Osteoblast (primary cell): ENCODE data around the gene COLGALT1. TPM values are rescaled to one million over a fixed set of nuclear protein-coding genes. Genes with fewer than 3 reads are reported as not detected.

Experiments
- DNase-seq: peaks from one replicate; pipeline ENCODE4 v3.0.0; 2011; ENCODE audit warnings: low spot score, mixed read lengths; ENCODE audit not compliant: insufficient read length; ENCODE audit errors: missing footprints
- H2AFZ ChIP-seq: 2 replicates; pipeline ENCODE4 v1.6.0; 2011; ENCODE audit warnings: mild to moderate bottlenecking, low read length
- H3K27ac ChIP-seq: 2 replicates; pipeline ENCODE4 v1.5.1; 2011; ENCODE audit warnings: mild to moderate bottlenecking, low read depth, low read length, moderate library complexity
- H3K27me3 ChIP-seq: 2 replicates; pipeline ENCODE4 v1.6.0; 2012; ENCODE audit warnings: mild to moderate bottlenecking, control low read depth, inconsistent platforms, low read length, moderate library complexity; ENCODE audit not compliant: insufficient read depth
- H3K36me3 ChIP-seq: 2 replicates; pipeline ENCODE4 v1.5.1; 2011; ENCODE audit warnings: mild to moderate bottlenecking, low read length, control low read depth, moderate library complexity; ENCODE audit not compliant: insufficient read depth
- H3K4me1 ChIP-seq: 2 replicates; pipeline ENCODE4 v1.5.1; 2011; ENCODE audit warnings: mild to moderate bottlenecking, low read length, control low read depth, moderate library complexity; ENCODE audit not compliant: insufficient read depth
- H3K4me2 ChIP-seq: 2 replicates; pipeline ENCODE4 v1.6.0; 2011; ENCODE audit warnings: mild to moderate bottlenecking, low read length; ENCODE audit not compliant: insufficient read depth
- H3K4me3 ChIP-seq: fragments of 200-600 bp; sonication (generic); 3 replicates; pipeline ENCODE4 v1.5.1; 2012; ENCODE audit warnings: mild to moderate bottlenecking, low read length, inconsistent platforms; ENCODE audit not compliant: insufficient read depth
- H3K79me2 ChIP-seq: 2 replicates; pipeline ENCODE4 v1.6.0; 2012; ENCODE audit warnings: mild to moderate bottlenecking, low read length, control low read depth, inconsistent platforms; ENCODE audit not compliant: insufficient read depth
- H3K9me3 ChIP-seq: 2 replicates; pipeline ENCODE4 v1.5.1; 2011; ENCODE audit warnings: low read depth, low read length, control low read depth
- H4K20me1 ChIP-seq: 2 replicates; pipeline ENCODE4 v1.6.0; 2012; ENCODE audit warnings: mild to moderate bottlenecking, low read length, control low read depth; ENCODE audit not compliant: insufficient read depth
- CTCF ChIP-seq: IDR thresholded peaks from 2 replicates; pipeline ENCODE4 v1.5.1; 2011; ENCODE audit warnings: mild to moderate bottlenecking, low read depth, low read length, moderate library complexity; ENCODE audit errors: extremely low read depth
- total RNA-seq: library from RNA; depleted of rRNA; stranded (reverse); fragments of >200 nt; gene quantifications from 2 replicates; pipeline ENCODE4 v1.2.3, GENCODE V29; 2012

COLGALT1 gene
- total RNA-seq, 1 donor: 108 TPM

- Histone ChIP-seq H2AFZ (no peak overlapping the region), H3K36me3 (no peaks in the 10 kb centered on the region), H3K27me3 (no peaks in the 10 kb centered on the region), H3K4me2 (no peak overlapping the region), H3K27ac (no peak overlapping the region), H3K4me1 (peaks cover 5% of the 10 kb centered on the region), H3K9me3 (no peaks in the 10 kb centered on the region), H3K4me3 (no peak overlapping the region), H3K79me2 (no peaks in the 10 kb centered on the region), H4K20me1 (no peaks in the 10 kb centered on the region)
- no peak for TF ChIP-seq CTCF
- no peak for DNase-seq
Measured at GRCh38 chr19:17534767-17535166, 20.7 kb upstream of the COLGALT1 start.

- H3K4me2 ChIP-seq: no peak overlapping the region
- no peaks in the 10 kb centered on the region for H3K79me2 ChIP-seq
- H3K27me3 ChIP-seq: no peaks in the 10 kb centered on the region
- no peak overlapping the region for H2AFZ ChIP-seq
- H3K36me3 ChIP-seq: no peaks in the 10 kb centered on the region
- H3K27ac ChIP-seq: no peak overlapping the region
- peaks cover 5% of the 10 kb centered on the region for H3K4me1 ChIP-seq
- H3K9me3 ChIP-seq: no peaks in the 10 kb centered on the region
- DNase-seq: no peak
- TF ChIP-seq CTCF: no peak
- H4K20me1 ChIP-seq: no peaks in the 10 kb centered on the region
- no peak overlapping the region for H3K4me3 ChIP-seq
Measured at GRCh38 chr19:17536955-17537354, 18.5 kb upstream of the COLGALT1 start.

DNA sequence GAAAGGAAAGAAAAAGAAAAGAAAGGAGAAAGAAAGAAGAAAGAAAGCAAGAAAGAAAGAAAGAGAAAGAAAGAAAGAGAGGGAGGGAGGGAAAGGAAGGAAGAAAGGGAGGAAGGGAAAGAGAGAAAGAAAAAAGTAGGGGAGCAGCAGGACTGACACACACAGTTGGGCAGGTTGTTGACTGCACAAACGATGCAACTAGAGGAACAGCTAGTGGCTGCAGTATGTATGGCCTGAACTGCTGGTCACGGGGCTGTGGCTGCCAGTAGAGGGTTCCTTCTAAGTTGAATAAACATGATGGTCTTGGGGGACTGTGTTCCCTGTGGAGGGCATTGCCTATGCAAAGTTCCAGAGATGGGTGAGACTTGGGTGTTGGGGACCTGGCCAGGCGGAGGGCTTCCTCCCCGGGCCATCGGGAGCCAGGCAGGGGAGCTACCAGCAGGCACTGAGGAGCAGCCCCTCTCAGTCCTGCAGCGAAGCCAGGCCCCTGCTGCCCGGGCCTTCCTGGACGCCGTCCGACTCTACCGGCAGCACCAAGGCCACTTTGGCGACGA lies 16.7 kb upstream of the COLGALT1 start:
- Histone ChIP-seq H3K36me3 (no peaks in the 10 kb centered on the region), H2AFZ (no peak overlapping the region), H3K79me2 (no peaks in the 10 kb centered on the region), H4K20me1 (no peaks in the 10 kb centered on the region), H3K4me2 (peak overlapping the region; percentile 81), H3K4me3 (peak overlapping the region; percentile 68), H3K27ac (no peak overlapping the region), H3K9me3 (no peaks in the 10 kb centered on the region), H3K27me3 (no peaks in the 10 kb centered on the region), H3K4me1 (peaks cover 5% of the 10 kb centered on the region)
- TF ChIP-seq CTCF: no peak
- DNase-seq: peak; percentile 90

DNA sequence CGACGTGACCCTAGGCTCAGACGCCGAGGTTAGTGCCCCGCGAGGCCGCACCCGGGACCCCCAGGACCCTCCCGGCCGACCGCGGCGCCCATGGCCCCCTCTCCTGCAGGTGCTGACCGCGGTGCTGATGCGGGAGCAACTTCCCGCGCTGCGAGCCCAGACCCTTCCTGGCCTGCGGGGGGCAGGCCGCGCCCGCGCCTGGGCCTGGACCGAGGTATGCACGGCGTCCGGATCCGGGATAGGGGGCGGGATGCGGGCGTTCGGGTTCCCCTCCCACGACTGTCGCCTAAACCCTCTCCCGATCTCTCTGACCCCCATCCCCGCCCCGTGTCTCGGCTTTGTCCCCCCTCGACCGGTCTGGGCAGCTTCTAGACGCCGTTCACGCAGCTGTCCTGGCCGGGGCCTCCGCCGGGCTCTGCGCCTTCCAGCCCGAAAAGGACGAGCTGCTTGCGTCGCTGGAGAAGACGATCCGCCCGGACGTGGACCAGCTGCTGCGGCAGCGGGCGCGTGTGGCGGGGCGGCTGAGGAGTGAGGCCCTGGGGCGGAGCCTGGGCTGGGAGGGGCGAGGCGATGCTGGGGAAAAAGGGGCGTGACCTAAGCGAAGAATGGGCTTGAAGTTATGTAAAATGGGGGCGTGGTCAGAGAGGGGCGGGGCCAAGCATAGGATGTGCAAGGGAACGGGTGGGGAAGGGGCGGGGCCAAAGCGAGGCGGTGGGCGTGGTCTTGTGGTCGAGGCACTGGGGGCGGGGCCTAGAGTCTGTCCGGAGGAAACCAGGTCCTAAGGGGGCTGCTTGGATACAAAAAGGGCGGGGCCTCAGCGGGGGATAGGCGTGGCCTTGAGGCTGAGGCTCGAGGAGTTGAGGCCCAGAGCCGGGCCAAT lies 16.0 kb upstream of the COLGALT1 start:
- no peaks in the 10 kb centered on the region for H3K27me3 ChIP-seq
- no peaks in the 10 kb centered on the region for H3K36me3 ChIP-seq
- peak; percentile 32 for TF ChIP-seq CTCF
- no peaks in the 10 kb centered on the region for H3K79me2 ChIP-seq
- H3K4me1 ChIP-seq: peaks cover 5% of the 10 kb centered on the region
- peak overlapping the region; percentile 68 for H3K4me3 ChIP-seq
- H4K20me1 ChIP-seq: no peaks in the 10 kb centered on the region
- no peaks in the 10 kb centered on the region for H3K9me3 ChIP-seq
- peak; percentile 98 for DNase-seq
- peak overlapping the region; percentile 81 for H2AFZ ChIP-seq
- peak overlapping the region; percentile 81 for H3K4me2 ChIP-seq
- no peak overlapping the region for H3K27ac ChIP-seq
